Keratinocyte (primary cell): ENCODE data around the gene PRKAR2A.
"Not testable (repeated sequence)": the region's sequence is repeated elsewhere in the genome, so short reads cannot be mapped to it uniquely, and the experiment has no call there.

Source experiments
- CTCF ChIP-seq, 3 experiments: IDR thresholded peaks in 1 of 3; conservative IDR thresholded peaks in 1 of 3; optimal IDR thresholded peaks in 1 of 3; 2 replicates in 2 of 3; 3 replicates in 1 of 3; pipeline versions ENCODE3 to v1.5.1; 2011; ENCODE audit warnings: low read length in 3 of 3, mild to moderate bottlenecking in 3 of 3, moderate library complexity in 2 of 3, control low read depth in 1 of 3, inconsistent platforms in 1 of 3; ENCODE audit not compliant: insufficient read depth in 2 of 3; ENCODE audit errors: extremely low read depth in 1 of 3
- EZH2 ChIP-seq: IDR thresholded peaks from one replicate; pipeline ENCODE4 v1.6.1; 2012; ENCODE audit warnings: inconsistent platforms, mild to moderate bottlenecking, low read length, moderate library complexity

GRCh38 chr3:48725185-48725855, 122.4 kb downstream of the PRKAR2A start:
- not testable (repeated sequence) for TF ChIP-seq CTCF (optimal IDR thresholded peaks at IDR 0.05 in 1 of 3, IDR thresholded peaks at IDR 0.05 in 1 of 3, conservative IDR thresholded peaks at IDR 0.05 in 1 of 3; ENCODE audit: extremely low read depth in 1 of 3, insufficient read depth in 2 of 3, low read length in 3 of 3); EZH2
